GM12891 (cell line): ENCODE measurements around the gene BOLL.

ENCODE experiments used
- PAX5 ChIP-seq: IDR thresholded peaks from 2 replicates; pipeline ENCODE4 v1.6.1; 2011; ENCODE audit warnings: low read length, moderate library complexity, mild to moderate bottlenecking; ENCODE audit not compliant: insufficient read depth, severe bottlenecking
- POLR2A ChIP-seq: IDR thresholded peaks from 2 replicates; pipeline ENCODE4 v1.6.1; 2011; ENCODE audit warnings: low read depth, low read length, control low read depth
- POLR2AphosphoS5 ChIP-seq: IDR thresholded peaks from 2 replicates; pipeline ENCODE4 v1.6.1; 2011; ENCODE audit warnings: low read depth, low read length, control low read depth
- POU2F2 ChIP-seq: IDR thresholded peaks from 2 replicates; pipeline ENCODE4 v1.6.1; 2011; ENCODE audit warnings: low read depth, mild to moderate bottlenecking, control low read depth, low read length, moderate library complexity
- SPI1 ChIP-seq: IDR thresholded peaks from 2 replicates; pipeline ENCODE4 v1.6.1; 2011; ENCODE audit warnings: low read depth, low read length, control low read depth
- TAF1 ChIP-seq: IDR thresholded peaks from 2 replicates; pipeline ENCODE4 v1.6.1; 2011; ENCODE audit warnings: low read depth, low read length, control low read depth

- TF ChIP-seq POLR2A (no peak), POLR2AphosphoS5 (no peak), SPI1 (no peak), POU2F2 (no peak), TAF1 (no peak), PAX5 (no peak)
Observed at GRCh38 chr2:197810491-197810890, 25.4 kb upstream of the BOLL start.
